Measurements from ENCODE around the gene FAAP20.

DNA sequence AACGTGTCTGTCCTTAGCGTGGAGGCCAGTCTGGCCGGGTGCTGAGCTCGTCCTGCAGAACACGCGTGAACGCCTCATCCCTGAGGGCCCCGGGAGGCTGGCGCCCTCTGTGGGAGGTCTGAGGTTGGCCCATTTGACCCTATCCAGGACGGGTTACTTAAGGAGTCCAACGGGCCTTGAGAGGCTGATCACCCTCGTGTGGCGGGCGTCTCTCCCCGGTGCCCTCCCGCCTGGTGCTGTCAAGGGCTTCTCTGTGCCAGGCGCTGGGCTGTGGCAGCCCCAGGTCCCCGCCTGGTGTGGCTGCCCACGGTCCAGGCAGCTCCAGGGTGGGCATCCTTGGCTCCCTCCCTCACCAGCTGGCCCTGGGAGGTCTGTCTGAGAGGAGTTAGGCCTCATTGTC is 43.2 kb upstream of the FAAP20 start:
- TF ChIP-seq, protein P1, sequence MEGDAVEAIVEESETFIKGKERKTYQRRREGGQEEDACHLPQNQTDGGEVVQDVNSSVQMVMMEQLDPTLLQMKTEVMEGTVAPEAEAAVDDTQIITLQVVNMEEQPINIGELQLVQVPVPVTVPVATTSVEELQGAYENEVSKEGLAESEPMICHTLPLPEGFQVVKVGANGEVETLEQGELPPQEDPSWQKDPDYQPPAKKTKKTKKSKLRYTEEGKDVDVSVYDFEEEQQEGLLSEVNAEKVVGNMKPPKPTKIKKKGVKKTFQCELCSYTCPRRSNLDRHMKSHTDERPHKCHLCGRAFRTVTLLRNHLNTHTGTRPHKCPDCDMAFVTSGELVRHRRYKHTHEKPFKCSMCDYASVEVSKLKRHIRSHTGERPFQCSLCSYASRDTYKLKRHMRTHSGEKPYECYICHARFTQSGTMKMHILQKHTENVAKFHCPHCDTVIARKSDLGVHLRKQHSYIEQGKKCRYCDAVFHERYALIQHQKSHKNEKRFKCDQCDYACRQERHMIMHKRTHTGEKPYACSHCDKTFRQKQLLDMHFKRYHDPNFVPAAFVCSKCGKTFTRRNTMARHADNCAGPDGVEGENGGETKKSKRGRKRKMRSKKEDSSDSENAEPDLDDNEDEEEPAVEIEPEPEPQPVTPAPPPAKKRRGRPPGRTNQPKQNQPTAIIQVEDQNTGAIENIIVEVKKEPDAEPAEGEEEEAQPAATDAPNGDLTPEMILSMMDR (IDR thresholded peaks at IDR 0.05; ENCODE audit: borderline replicate concordance, extremely low read depth, low read length, poor library complexity, severe bottlenecking) = no peak
- no peak for TF ChIP-seq EZH2 (IDR thresholded peaks at IDR 0.05; ENCODE audit: borderline replicate concordance, low read depth, low read length, severe bottlenecking)

Measured in DND-41 (cell line).